HepG2 (cell line): ENCODE measurements around the gene PRKAG1. TPM values are rescaled to one million over a fixed set of nuclear protein-coding genes. Genes with fewer than 3 reads are reported as not detected.

ENCODE experiments used
- DMAP1 ChIP-seq: IDR thresholded peaks from 2 replicates; pipeline ENCODE4 v1.6.1; 2016
- HES4 ChIP-seq: sonication (generic); formaldehyde crosslinking; IDR thresholded peaks from 2 replicates; pipeline ENCODE4 v1.9.0; 2021; ENCODE audit warnings: mild to moderate bottlenecking, missing genetic modification reagents, borderline replicate concordance
- HNRNPUL1 ChIP-seq: fragments of 200-400 bp; formaldehyde crosslinking; IDR thresholded peaks from 2 replicates; pipeline ENCODE4 v1.6.1; 2017; ENCODE audit warnings: low read depth, mild to moderate bottlenecking, low read length, moderate library complexity
- IRX3 ChIP-seq: sonication (generic); formaldehyde crosslinking; IDR thresholded peaks from 2 replicates; pipeline ENCODE4 v1.8.1; 2023; ENCODE audit warnings: mild to moderate bottlenecking, low read depth, missing genetic modification reagents, borderline replicate concordance
- KLF15 ChIP-seq: sonication (generic); formaldehyde crosslinking; IDR thresholded peaks from 2 replicates; pipeline ENCODE4 v1.8.1; 2023; ENCODE audit warnings: borderline replicate concordance, mild to moderate bottlenecking, inconsistent platforms, missing genetic modification reagents, mixed read lengths
- MAZ ChIP-seq, 2 experiments: sonication (generic) in 1 of 2; formaldehyde crosslinking in 1 of 2; IDR thresholded peaks; 2 replicates each; pipeline versions ENCODE4 v1.5.0 to v1.6.1; 2012 to 2020; ENCODE audit warnings: low read depth in 2 of 2, mild to moderate bottlenecking in 2 of 2, borderline replicate concordance in 1 of 2, improper control_type of control experiment in 1 of 2, low read length in 1 of 2, missing genetic modification reagents in 1 of 2, moderate library complexity in 1 of 2
- NCOA2 ChIP-seq: sonication (generic); formaldehyde crosslinking; IDR thresholded peaks from 2 replicates; pipeline ENCODE4 v1.8.0; 2022; ENCODE audit warnings: inconsistent platforms
- PPARG ChIP-seq: conservative IDR thresholded peaks from 2 replicates; pipeline ENCODE4 v1.6.1; 2016; ENCODE audit warnings: missing biosample characterization, missing genetic modification reagents
- SAFB2 ChIP-seq: sonication (generic); formaldehyde crosslinking; IDR thresholded peaks from 2 replicates; pipeline ENCODE4 v1.5.1; 2020; ENCODE audit warnings: missing genetic modification reagents, low read depth, mild to moderate bottlenecking, borderline replicate concordance
- SOX6 ChIP-seq, 2 experiments: fragments of 450-650 bp in 1 of 2; sonication (generic) in 1 of 2; formaldehyde crosslinking in 1 of 2; IDR thresholded peaks; 2 replicates each; pipeline versions ENCODE4 v1.4.0 to v1.6.1; 2017 to 2020; ENCODE audit warnings: antibody characterized with exemption in 1 of 2, mild to moderate bottlenecking in 1 of 2, missing genetic modification reagents in 1 of 2
- SP4 ChIP-seq: sonication (generic); formaldehyde crosslinking; IDR thresholded peaks from 2 replicates; pipeline ENCODE4 v1.8.1; 2023; ENCODE audit warnings: mild to moderate bottlenecking, missing genetic modification reagents
- ZKSCAN8 ChIP-seq: IDR thresholded peaks from 2 replicates; pipeline ENCODE4 v1.6.1; 2016; ENCODE audit warnings: borderline replicate concordance, missing genetic modification reagents, missing compliant biosample characterization
- ZNF253 ChIP-seq: sonication (generic); formaldehyde crosslinking; IDR thresholded peaks from 2 replicates; pipeline ENCODE4 v1.8.0; 2022; ENCODE audit warnings: mild to moderate bottlenecking, missing genetic modification reagents, borderline replicate concordance
- ZNF652 ChIP-seq: IDR thresholded peaks from 2 replicates; pipeline ENCODE4 v1.6.1; 2016; ENCODE audit warnings: low read depth, borderline replicate concordance
- ZNF687 ChIP-seq: sonication (generic); formaldehyde crosslinking; IDR thresholded peaks from 2 replicates; pipeline ENCODE4 v1.5.1; 2020; ENCODE audit warnings: mild to moderate bottlenecking, missing genetic modification reagents, moderate library complexity
- polyA plus RNA-seq, 8 experiments: library from polyadenylated mRNA; depleted of rRNA in 3 of 8; stranded (reverse) in 7 of 8; unstranded in 1 of 8; fragments of >200 nt; fragmentation: Illumina TruSeq in 4 of 8; extraction: Trizol in 4 of 8; gene quantifications; 2 replicates each; pipeline versions ENCODE4 v1.2.1 to v1.2.3, GENCODE V29; 2011 to 2016; ENCODE audit warnings: low read depth in 4 of 8, missing spikeins in 1 of 8, mixed read lengths in 1 of 8; ENCODE audit not compliant: insufficient read depth in 1 of 8
- total RNA-seq, 5 experiments: library from RNA; depleted of rRNA; stranded (reverse); fragments of >200 nt; fragmentation: Illumina TruSeq; extraction: Trizol; gene quantifications; 2 replicates each; pipeline ENCODE4 v1.2.3, GENCODE V29; 2016; ENCODE audit warnings: low read depth in 1 of 5
- TF ChIP-seq, protein P1 (sequence below): IDR thresholded peaks from 2 replicates; pipeline ENCODE4 v1.6.1; 2018; ENCODE audit warnings: missing genetic modification reagents
- TF ChIP-seq, protein P2 (sequence below): conservative IDR thresholded peaks from 2 replicates; pipeline ENCODE4 v1.6.1; 2018; ENCODE audit warnings: missing genetic modification reagents

The PRKAG1 gene
- total and polyA plus RNA-seq, 2 of the 13 experiments (the other 11 are each of a cell fraction or from before 2014, with no cell fraction given): 26.1 to 32.8 TPM

- TF ChIP-seq, protein P1, sequence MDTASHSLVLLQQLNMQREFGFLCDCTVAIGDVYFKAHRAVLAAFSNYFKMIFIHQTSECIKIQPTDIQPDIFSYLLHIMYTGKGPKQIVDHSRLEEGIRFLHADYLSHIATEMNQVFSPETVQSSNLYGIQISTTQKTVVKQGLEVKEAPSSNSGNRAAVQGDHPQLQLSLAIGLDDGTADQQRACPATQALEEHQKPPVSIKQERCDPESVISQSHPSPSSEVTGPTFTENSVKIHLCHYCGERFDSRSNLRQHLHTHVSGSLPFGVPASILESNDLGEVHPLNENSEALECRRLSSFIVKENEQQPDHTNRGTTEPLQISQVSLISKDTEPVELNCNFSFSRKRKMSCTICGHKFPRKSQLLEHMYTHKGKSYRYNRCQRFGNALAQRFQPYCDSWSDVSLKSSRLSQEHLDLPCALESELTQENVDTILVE: peak; percentile 93
- TF ChIP-seq SAFB2 (CRISPR knock-in tag): 0 out of 2 replicates have a peak, but pooled peaks have one; percentile 42
- no peak for TF ChIP-seq SOX6 (IDR thresholded peaks at IDR 0.05)
- TF ChIP-seq SOX6 (CRISPR knock-in tag; IDR thresholded peaks at IDR 0.05): peak; percentile 73
- no peak for TF ChIP-seq IRX3 (CRISPR knock-in tag)
- TF ChIP-seq PPARG: peak; percentile 68; the same call in 1 of the 2 replicates
- TF ChIP-seq ZNF253 (CRISPR knock-in tag): 0 out of 2 replicates have a peak, but pooled peaks have one; percentile 81
- TF ChIP-seq, protein P2, sequence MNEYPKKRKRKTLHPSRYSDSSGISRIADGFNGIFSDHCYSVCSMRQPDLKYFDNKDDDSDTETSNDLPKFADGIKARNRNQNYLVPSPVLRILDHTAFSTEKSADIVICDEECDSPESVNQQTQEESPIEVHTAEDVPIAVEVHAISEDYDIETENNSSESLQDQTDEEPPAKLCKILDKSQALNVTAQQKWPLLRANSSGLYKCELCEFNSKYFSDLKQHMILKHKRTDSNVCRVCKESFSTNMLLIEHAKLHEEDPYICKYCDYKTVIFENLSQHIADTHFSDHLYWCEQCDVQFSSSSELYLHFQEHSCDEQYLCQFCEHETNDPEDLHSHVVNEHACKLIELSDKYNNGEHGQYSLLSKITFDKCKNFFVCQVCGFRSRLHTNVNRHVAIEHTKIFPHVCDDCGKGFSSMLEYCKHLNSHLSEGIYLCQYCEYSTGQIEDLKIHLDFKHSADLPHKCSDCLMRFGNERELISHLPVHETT (CRISPR knock-in tag): peak; percentile 96
- TF ChIP-seq HES4 (CRISPR knock-in tag): peak; percentile 60; the same call in 1 of the 2 replicates
- TF ChIP-seq NCOA2: 0 out of 2 replicates have a peak, but pooled peaks have one; percentile 24
- peak; percentile 91 for TF ChIP-seq ZNF687 (CRISPR knock-in tag)
- TF ChIP-seq MAZ (IDR thresholded peaks at IDR 0.05; ENCODE audit: borderline replicate concordance, low read depth, low read length): no peak
- TF ChIP-seq MAZ (CRISPR knock-in tag; IDR thresholded peaks at IDR 0.05; ENCODE audit: low read depth): peak; percentile 61
- peak; percentile 65; the same call in 1 of the 2 replicates for TF ChIP-seq KLF15 (CRISPR knock-in tag)
- 0 out of 2 replicates have a peak, but pooled peaks have one; percentile 8 for TF ChIP-seq ZNF652 (CRISPR knock-in tag)
- no peak for TF ChIP-seq HNRNPUL1
- peak; percentile 45; the same call in 1 of the 2 replicates for TF ChIP-seq ZKSCAN8 (CRISPR knock-in tag)
- peak; percentile 81 for TF ChIP-seq SP4 (CRISPR knock-in tag)
- peak; percentile 78 for TF ChIP-seq DMAP1 (CRISPR knock-in tag)
Observed at GRCh38 chr12:49018261-49019119, at the start of gene PRKAG1 (continued).
